ENCODE results near the gene CMTM4. TPM values are rescaled to one million over a fixed set of nuclear protein-coding genes. Genes with fewer than 3 reads are reported as not detected.
A peak's percentile ranks its signal among the peaks of the same experiment; 100 is the strongest.

The CMTM4 gene
- total RNA-seq, 4 donors from 2014 or later: 12.7 to 21.2 (median 17.2) TPM

DNA sequence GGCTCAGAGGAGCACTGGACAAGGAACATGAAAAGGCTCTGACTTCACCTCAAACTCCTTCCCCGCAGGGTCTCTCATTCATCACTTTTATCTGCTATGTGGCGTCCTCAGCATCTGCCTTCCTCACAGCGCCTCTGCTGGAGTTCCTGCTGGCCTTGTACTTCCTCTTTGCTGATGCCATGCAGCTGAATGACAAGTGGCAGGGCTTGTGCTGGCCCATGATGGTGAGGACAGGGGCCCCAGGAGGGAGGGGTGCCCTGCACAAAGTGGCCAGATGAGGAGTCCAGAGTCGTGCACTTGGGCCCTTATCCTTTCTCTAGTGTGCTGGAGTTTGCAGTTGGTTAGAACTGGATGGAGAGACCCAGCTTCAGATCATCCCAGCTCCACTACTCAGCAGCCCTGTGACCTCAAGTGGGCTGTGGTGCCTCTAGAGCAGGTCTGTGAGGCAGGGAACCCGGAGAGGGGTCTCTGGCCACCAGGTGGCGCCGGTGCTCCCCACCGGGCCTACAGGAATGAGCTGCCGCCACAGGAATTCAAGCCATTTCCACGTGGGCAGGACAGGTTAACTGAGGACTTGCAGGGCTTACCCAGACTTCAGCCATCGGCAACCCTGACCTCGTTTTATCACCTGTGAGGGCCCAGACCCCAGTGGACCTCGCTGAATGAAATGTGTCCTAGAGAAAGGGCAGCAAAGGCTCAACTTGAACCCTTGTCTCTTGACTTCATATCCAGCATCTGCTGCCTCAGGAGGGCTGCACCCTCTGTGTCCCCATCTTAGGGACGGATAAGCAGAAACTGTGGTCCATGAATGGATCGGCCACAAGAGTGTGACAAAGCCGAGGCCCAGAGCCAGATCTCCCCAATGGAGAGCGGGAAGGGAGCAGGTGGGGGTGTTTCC is 88.1 kb downstream of the CMTM4 start:
- peak; percentile 24 for TF ChIP-seq POLR2AphosphoS5 (IDR thresholded peaks at IDR 0.05)
- no peak for TF ChIP-seq EP300 (IDR thresholded peaks at IDR 0.05)
- no peak for TF ChIP-seq POLR2A (IDR thresholded peaks at IDR 0.05)
- TF ChIP-seq, protein P1, sequence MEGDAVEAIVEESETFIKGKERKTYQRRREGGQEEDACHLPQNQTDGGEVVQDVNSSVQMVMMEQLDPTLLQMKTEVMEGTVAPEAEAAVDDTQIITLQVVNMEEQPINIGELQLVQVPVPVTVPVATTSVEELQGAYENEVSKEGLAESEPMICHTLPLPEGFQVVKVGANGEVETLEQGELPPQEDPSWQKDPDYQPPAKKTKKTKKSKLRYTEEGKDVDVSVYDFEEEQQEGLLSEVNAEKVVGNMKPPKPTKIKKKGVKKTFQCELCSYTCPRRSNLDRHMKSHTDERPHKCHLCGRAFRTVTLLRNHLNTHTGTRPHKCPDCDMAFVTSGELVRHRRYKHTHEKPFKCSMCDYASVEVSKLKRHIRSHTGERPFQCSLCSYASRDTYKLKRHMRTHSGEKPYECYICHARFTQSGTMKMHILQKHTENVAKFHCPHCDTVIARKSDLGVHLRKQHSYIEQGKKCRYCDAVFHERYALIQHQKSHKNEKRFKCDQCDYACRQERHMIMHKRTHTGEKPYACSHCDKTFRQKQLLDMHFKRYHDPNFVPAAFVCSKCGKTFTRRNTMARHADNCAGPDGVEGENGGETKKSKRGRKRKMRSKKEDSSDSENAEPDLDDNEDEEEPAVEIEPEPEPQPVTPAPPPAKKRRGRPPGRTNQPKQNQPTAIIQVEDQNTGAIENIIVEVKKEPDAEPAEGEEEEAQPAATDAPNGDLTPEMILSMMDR (IDR thresholded peaks at IDR 0.05): peak in 3 of 4 experiments; percentile 81 to 95 (median 85)
- peak; percentile 69 for ATAC-seq
- WGBS, 2 donors (ENCODE audit: low coverage in 1 of 2): 38% methylated on average over 3 of the region's 17 CpGs; no CpG with 5 or more reads in 1 of the 2 donors
- Histone ChIP-seq H3K27ac (peak overlapping the region in 1 of 4 donors; percentile 54), H3K36me3 (peaks cover 0 to 46% of the 10 kb centered on the region in 2 donors), H3K27me3 (peaks cover 21% of the 10 kb centered on the region), H3K9me3 (no peaks in the 10 kb centered on the region), H3K4me3 (no peak overlapping the region), H3K4me1 (peaks cover 0 to 50% (median 17%) of the 10 kb centered on the region in 3 donors)

DNA sequence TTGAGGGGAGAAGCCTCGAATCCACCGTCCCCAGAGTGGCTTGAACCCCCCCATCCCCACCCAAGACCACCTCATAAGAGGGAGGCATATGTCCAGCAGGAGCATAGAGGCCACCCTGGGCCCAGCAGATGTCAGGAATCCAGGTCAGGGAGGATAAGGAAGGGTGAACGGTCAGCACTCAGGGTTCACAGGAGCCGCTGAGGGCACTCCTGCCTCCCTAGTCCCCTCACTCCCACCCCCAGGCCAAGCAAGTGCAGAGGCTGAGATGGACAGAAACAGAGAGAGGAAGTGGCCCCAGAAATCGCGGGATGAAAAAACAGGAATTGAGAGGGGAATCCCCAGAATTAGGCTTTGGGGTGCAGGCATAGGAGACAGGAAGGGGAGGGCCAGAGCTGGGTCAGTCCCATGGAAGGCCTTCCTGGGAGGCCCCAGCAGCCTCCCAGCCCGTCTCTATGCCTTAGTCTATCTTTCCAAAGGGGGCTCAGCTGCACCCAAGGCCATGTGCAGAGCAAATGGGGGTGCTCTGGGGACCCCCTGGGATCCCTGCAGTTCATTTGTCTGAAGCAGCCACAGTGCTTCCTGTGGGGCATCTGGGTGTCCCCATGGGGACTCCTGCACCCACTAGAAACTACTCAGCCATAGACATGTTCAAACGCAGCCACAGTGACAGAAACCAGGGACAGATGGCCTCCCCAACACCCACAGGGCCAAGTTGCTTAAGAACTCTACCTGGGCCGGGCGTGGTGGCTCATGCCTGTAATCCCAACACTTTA is 90.4 kb downstream of the CMTM4 start:
- Histone ChIP-seq H3K27me3 (peaks cover 41% of the 10 kb centered on the region), H3K9me3 (no peaks in the 10 kb centered on the region), H3K4me1 (peaks cover 0 to 56% (median 17%) of the 10 kb centered on the region in 3 donors), H3K4me3 (peak overlapping the region in 1 of 2 donors; percentile 79), H3K36me3 (peaks cover 0 to 23% of the 10 kb centered on the region in 2 donors), H3K27ac (peak overlapping the region in 3 of 4 donors; percentile 85 to 91 (median 87))
- TF ChIP-seq POLR2AphosphoS5 (IDR thresholded peaks at IDR 0.05) (no peak), EP300 (IDR thresholded peaks at IDR 0.05) (no peak), POLR2A (IDR thresholded peaks at IDR 0.05) (no peak)
- TF ChIP-seq, protein P1 (IDR thresholded peaks at IDR 0.05): no peak
- WGBS, 2 donors (ENCODE audit: low coverage in 1 of 2): 50 to 60% methylated on average over 1 of the region's 10 CpGs
- no peak for ATAC-seq

DNA sequence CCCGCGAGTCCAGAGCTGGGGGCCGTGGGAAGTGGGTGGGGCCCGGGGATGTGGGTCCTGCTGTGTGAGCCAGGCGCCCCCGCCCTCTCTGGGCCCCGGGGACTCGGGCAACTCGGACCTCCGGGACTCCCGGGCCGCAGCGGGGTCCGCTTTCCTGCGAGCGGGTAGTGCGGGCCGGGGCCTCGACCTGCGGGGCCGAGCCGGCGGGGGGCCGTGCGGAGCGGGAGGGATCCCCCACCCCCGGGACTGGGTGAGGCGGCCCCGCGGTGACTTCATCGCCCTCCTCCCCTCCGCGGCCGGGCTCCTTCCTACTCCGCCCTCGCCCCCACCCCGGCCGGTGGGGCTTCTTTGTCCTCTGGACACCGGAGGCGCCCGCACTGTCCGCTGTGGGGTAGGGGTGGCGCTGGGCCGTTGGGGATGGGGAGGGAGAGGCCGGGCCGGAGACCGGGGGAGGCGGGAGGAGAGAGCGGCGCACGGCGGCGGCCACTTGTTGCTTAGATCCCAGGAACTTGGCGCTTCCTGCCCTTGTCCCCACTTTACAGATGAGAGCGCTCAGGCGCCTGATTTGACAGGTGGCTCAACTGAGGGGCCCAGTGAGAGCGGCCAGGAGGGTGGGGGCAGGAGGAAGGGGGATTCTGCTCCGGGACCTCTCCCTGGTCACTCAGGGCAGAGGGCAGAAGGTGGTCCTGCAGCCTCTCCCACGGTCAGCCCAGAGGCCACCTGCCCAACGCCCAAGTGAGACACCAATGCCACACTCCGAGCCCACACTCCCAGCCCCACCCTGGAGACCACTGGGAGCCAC is 91.2 kb downstream of the CMTM4 start:
- Histone ChIP-seq H3K4me1 (peaks cover 0 to 56% (median 17%) of the 10 kb centered on the region in 3 donors), H3K27ac (peak overlapping the region; percentile 1 to 91 (median 86)), H3K36me3 (peaks cover 0 to 15% of the 10 kb centered on the region in 2 donors), H3K9me3 (no peaks in the 10 kb centered on the region), H3K27me3 (peaks cover 47% of the 10 kb centered on the region), H3K4me3 (peak overlapping the region; percentile 30 to 79)
- TF ChIP-seq, protein P1 (IDR thresholded peaks at IDR 0.05): no peak
- TF ChIP-seq POLR2A (IDR thresholded peaks at IDR 0.05): no peak
- TF ChIP-seq POLR2AphosphoS5 (IDR thresholded peaks at IDR 0.05): no peak
- no peak for TF ChIP-seq EP300 (IDR thresholded peaks at IDR 0.05)
- ATAC-seq: peak; percentile 57
- 0% methylated on average over 3 of the region's 61 CpGs; no CpG with 5 or more reads in 1 of the 2 donors for WGBS, 2 donors (ENCODE audit: low coverage in 1 of 2)

DNA sequence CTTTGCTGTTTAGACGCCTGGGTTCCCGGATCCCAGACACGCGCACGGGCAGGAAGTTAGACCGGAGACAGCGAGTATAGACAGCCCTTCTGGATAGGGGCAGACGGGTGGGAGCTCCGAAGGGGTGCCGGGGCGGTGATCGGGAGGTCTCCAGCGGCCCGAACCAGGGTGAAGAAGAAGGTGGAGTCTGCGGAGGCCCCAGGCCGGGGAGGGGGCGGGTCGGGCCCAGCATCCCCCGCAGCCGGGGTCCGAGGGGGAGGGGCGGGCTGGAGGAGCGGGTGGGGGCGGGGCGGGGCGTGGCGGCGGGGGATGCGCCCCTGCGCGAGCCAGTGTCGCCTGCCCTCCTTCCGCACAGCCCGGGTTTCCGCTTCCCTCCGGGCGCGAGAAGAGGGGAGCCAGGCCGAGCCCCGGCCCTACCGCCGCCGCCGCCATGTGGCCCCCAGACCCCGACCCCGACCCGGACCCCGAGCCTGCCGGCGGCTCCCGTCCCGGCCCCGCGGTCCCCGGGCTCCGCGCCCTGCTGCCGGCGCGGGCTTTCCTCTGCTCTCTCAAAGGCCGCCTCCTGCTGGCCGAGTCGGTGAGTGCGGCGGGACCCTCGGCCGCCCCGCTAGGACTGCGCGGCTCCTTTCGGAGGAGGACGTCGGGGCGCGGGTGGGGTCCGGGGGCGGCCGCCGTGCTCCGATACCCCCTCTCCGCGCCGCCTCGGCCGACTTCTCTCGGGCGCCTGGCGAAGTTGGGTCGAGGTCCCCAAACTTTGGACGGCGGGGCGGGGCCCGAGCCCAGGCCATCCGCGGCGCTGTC is 92.0 kb downstream of the CMTM4 start, which contains the start of gene CMTM3:
Gene CMTM3, plus strand, starts transcription at position 329 of the 801 bp plus-strand sequence. Its CDS starts 102 bp downstream, at position 431.
- Histone ChIP-seq H3K27ac (peak within 1 kb of the TSS; percentile 1 to 91 (median 86)), H3K9me3 (no peaks in the 10 kb centered on the region), H3K4me3 (peak within 1 kb of the TSS; percentile 30 to 79), H3K27me3 (peaks cover 50% of the 10 kb centered on the region), H3K4me1 (peaks cover 0 to 56% (median 17%) of the 10 kb centered on the region in 3 donors), H3K36me3 (peaks cover 0 to 7% of the 10 kb centered on the region in 2 donors)
- 0% methylated on average over 1 of the region's 96 CpGs; no CpG with 5 or more reads in 1 of the 2 donors for WGBS, 2 donors (ENCODE audit: low coverage in 1 of 2)
- ATAC-seq: peak; percentile 72
- TF ChIP-seq, protein P1 (IDR thresholded peaks at IDR 0.05): peak in 3 of 4 experiments; percentile 77 to 88 (median 80)
- no peak for TF ChIP-seq POLR2A (IDR thresholded peaks at IDR 0.05)

Data from gastroesophageal sphincter (tissue), 4 donors.